ENCODE results near the gene BPIFA3.
"Not testable (repeated sequence)": the region's sequence is repeated elsewhere in the genome, so short reads cannot be mapped to it uniquely, and the experiment has no call there.

The BPIFA3 gene

GRCh38 chr20:33217052-33217451 lies at the start of gene BPIFA3:
TSS of gene BPIFA3 (plus strand) at chr20:33217352. CDS start at chr20:33217537, 185 bp downstream.
- Histone ChIP-seq H3K9me3 (ENCODE audit: control insufficient read depth, insufficient read depth, low read length) (no peaks in the 10 kb centered on the region), H3K9ac (ENCODE audit: low read depth, low read length) (no peak within 1 kb of the TSS), H3K27me3 (ENCODE audit: control insufficient read depth, insufficient read depth, low read length) (no peaks in the 10 kb centered on the region), H3K36me3 (ENCODE audit: control insufficient read depth, insufficient read depth, low read length) (no peaks in the 10 kb centered on the region), H3K4me1 (ENCODE audit: control insufficient read depth, insufficient read depth, low read length) (no peaks in the 10 kb centered on the region), H3K4me3 (ENCODE audit: low read depth, low read length) (no peak within 1 kb of the TSS)

- H3K4me1 ChIP-seq (ENCODE audit: control insufficient read depth, insufficient read depth, low read length) = no peaks in the 10 kb centered on the region
- no peak within 1 kb of the TSS for H3K9ac ChIP-seq (ENCODE audit: low read depth, low read length)
- H3K4me3 ChIP-seq (ENCODE audit: low read depth, low read length) = no peak within 1 kb of the TSS
- H3K27me3 ChIP-seq (ENCODE audit: control insufficient read depth, insufficient read depth, low read length) = no peaks in the 10 kb centered on the region
- no peaks in the 10 kb centered on the region for H3K9me3 ChIP-seq (ENCODE audit: control insufficient read depth, insufficient read depth, low read length)
- no peaks in the 10 kb centered on the region for H3K36me3 ChIP-seq (ENCODE audit: control insufficient read depth, insufficient read depth, low read length)
These were observed 49.3 kb upstream of the BPIFA3 start, which contains the start of gene BPIFA2 for GRCh38 chr20:33167859-33168258. TSS of gene BPIFA2 (plus strand) at chr20:33168159. CDS start at chr20:33169146, 987 bp downstream.

- Histone ChIP-seq H3K4me1 (ENCODE audit: control insufficient read depth, insufficient read depth, low read length) (no peaks in the 10 kb centered on the region), H3K4me3 (ENCODE audit: low read depth, low read length) (no peak overlapping the region), H3K36me3 (ENCODE audit: control insufficient read depth, insufficient read depth, low read length) (no peaks in the 10 kb centered on the region), H3K9ac (ENCODE audit: low read depth, low read length) (no peak overlapping the region), H3K27me3 (ENCODE audit: control insufficient read depth, insufficient read depth, low read length) (no peaks in the 10 kb centered on the region), H3K9me3 (ENCODE audit: control insufficient read depth, insufficient read depth, low read length) (no peaks in the 10 kb centered on the region)
These were observed 47.9 kb upstream of the BPIFA3 start for GRCh38 chr20:33169176-33169794.

GRCh38 chr20:33172781-33173180 lies 44.4 kb upstream of the BPIFA3 start:
- no peaks in the 10 kb centered on the region for H3K9me3 ChIP-seq (ENCODE audit: control insufficient read depth, insufficient read depth, low read length)
- H3K27me3 ChIP-seq (ENCODE audit: control insufficient read depth, insufficient read depth, low read length) = no peaks in the 10 kb centered on the region
- no peak overlapping the region for H3K4me3 ChIP-seq (ENCODE audit: low read depth, low read length)
- no peaks in the 10 kb centered on the region for H3K4me1 ChIP-seq (ENCODE audit: control insufficient read depth, insufficient read depth, low read length)
- no peak overlapping the region for H3K9ac ChIP-seq (ENCODE audit: low read depth, low read length)
- no peaks in the 10 kb centered on the region for H3K36me3 ChIP-seq (ENCODE audit: control insufficient read depth, insufficient read depth, low read length)

GRCh38 chr20:33175123-33175522 lies 42.0 kb upstream of the BPIFA3 start:
- H3K36me3 ChIP-seq (ENCODE audit: control insufficient read depth, insufficient read depth, low read length) = no peaks in the 10 kb centered on the region
- H3K4me3 ChIP-seq (ENCODE audit: low read depth, low read length) = no peak overlapping the region
- no peak overlapping the region for H3K9ac ChIP-seq (ENCODE audit: low read depth, low read length)
- H3K27me3 ChIP-seq (ENCODE audit: control insufficient read depth, insufficient read depth, low read length) = no peaks in the 10 kb centered on the region
- no peaks in the 10 kb centered on the region for H3K9me3 ChIP-seq (ENCODE audit: control insufficient read depth, insufficient read depth, low read length)
- H3K4me1 ChIP-seq (ENCODE audit: control insufficient read depth, insufficient read depth, low read length) = peaks cover 7% of the 10 kb centered on the region

GRCh38 chr20:33176101-33176500 lies 41.1 kb upstream of the BPIFA3 start:
- Histone ChIP-seq H3K4me3 (ENCODE audit: low read depth, low read length) (no peak overlapping the region), H3K9me3 (ENCODE audit: control insufficient read depth, insufficient read depth, low read length) (no peaks in the 10 kb centered on the region)

GRCh38 chr20:33177866-33178265 lies 39.3 kb upstream of the BPIFA3 start:
- Histone ChIP-seq H3K9me3 (ENCODE audit: control insufficient read depth, insufficient read depth, low read length) (no peaks in the 10 kb centered on the region), H3K36me3 (ENCODE audit: control insufficient read depth, insufficient read depth, low read length) (no peaks in the 10 kb centered on the region), H3K9ac (ENCODE audit: low read depth, low read length) (no peak overlapping the region), H3K4me3 (ENCODE audit: low read depth, low read length) (no peak overlapping the region), H3K4me1 (ENCODE audit: control insufficient read depth, insufficient read depth, low read length) (peaks cover 7% of the 10 kb centered on the region), H3K27me3 (ENCODE audit: control insufficient read depth, insufficient read depth, low read length) (no peaks in the 10 kb centered on the region)

More at GRCh38 chr20:33176101-33176500, 41.1 kb upstream of the BPIFA3 start:
- Histone ChIP-seq H3K4me1 (ENCODE audit: control insufficient read depth, insufficient read depth, low read length) (peaks cover 7% of the 10 kb centered on the region), H3K27me3 (ENCODE audit: control insufficient read depth, insufficient read depth, low read length) (no peaks in the 10 kb centered on the region), H3K36me3 (ENCODE audit: control insufficient read depth, insufficient read depth, low read length) (no peaks in the 10 kb centered on the region), H3K9ac (ENCODE audit: low read depth, low read length) (no peak overlapping the region)

GRCh38 chr20:33178726-33179125 lies 38.4 kb upstream of the BPIFA3 start:
- H3K9ac ChIP-seq (ENCODE audit: low read depth, low read length) = no peak overlapping the region
- H3K27me3 ChIP-seq (ENCODE audit: control insufficient read depth, insufficient read depth, low read length) = no peaks in the 10 kb centered on the region
- no peak overlapping the region for H3K4me3 ChIP-seq (ENCODE audit: low read depth, low read length)
- no peaks in the 10 kb centered on the region for H3K9me3 ChIP-seq (ENCODE audit: control insufficient read depth, insufficient read depth, low read length)
- peaks cover 7% of the 10 kb centered on the region for H3K4me1 ChIP-seq (ENCODE audit: control insufficient read depth, insufficient read depth, low read length)
- no peaks in the 10 kb centered on the region for H3K36me3 ChIP-seq (ENCODE audit: control insufficient read depth, insufficient read depth, low read length)

- peaks cover 7% of the 10 kb centered on the region for H3K4me1 ChIP-seq (ENCODE audit: control insufficient read depth, insufficient read depth, low read length)
- H3K36me3 ChIP-seq (ENCODE audit: control insufficient read depth, insufficient read depth, low read length) = no peaks in the 10 kb centered on the region
- no peaks in the 10 kb centered on the region for H3K9me3 ChIP-seq (ENCODE audit: control insufficient read depth, insufficient read depth, low read length)
- H3K27me3 ChIP-seq (ENCODE audit: control insufficient read depth, insufficient read depth, low read length) = no peaks in the 10 kb centered on the region
- no peak overlapping the region for H3K9ac ChIP-seq (ENCODE audit: low read depth, low read length)
- H3K4me3 ChIP-seq (ENCODE audit: low read depth, low read length) = no peak overlapping the region
These were observed 37.0 kb upstream of the BPIFA3 start for GRCh38 chr20:33180169-33180568.

GRCh38 chr20:33181482-33182093 lies 35.6 kb upstream of the BPIFA3 start:
- H3K4me1 ChIP-seq (ENCODE audit: control insufficient read depth, insufficient read depth, low read length) = peaks cover 7% of the 10 kb centered on the region
- no peaks in the 10 kb centered on the region for H3K27me3 ChIP-seq (ENCODE audit: control insufficient read depth, insufficient read depth, low read length)
- no peak overlapping the region for H3K9ac ChIP-seq (ENCODE audit: low read depth, low read length)
- no peaks in the 10 kb centered on the region for H3K9me3 ChIP-seq (ENCODE audit: control insufficient read depth, insufficient read depth, low read length)
- no peaks in the 10 kb centered on the region for H3K36me3 ChIP-seq (ENCODE audit: control insufficient read depth, insufficient read depth, low read length)
- no peak overlapping the region for H3K4me3 ChIP-seq (ENCODE audit: low read depth, low read length)

GRCh38 chr20:33183312-33183711 lies 33.8 kb upstream of the BPIFA3 start:
- Histone ChIP-seq H3K4me3 (ENCODE audit: low read depth, low read length) (no peak overlapping the region), H3K4me1 (ENCODE audit: control insufficient read depth, insufficient read depth, low read length) (peaks cover 3% of the 10 kb centered on the region)

GRCh38 chr20:33185031-33185590 lies 32.0 kb upstream of the BPIFA3 start:
- not testable (repeated sequence) for H3K9me3 ChIP-seq (ENCODE audit: control insufficient read depth, insufficient read depth, low read length); H3K9ac ChIP-seq (ENCODE audit: low read depth, low read length); H3K4me3 ChIP-seq (ENCODE audit: low read depth, low read length); H3K4me1 ChIP-seq (ENCODE audit: control insufficient read depth, insufficient read depth, low read length); H3K36me3 ChIP-seq (ENCODE audit: control insufficient read depth, insufficient read depth, low read length); H3K27me3 ChIP-seq (ENCODE audit: control insufficient read depth, insufficient read depth, low read length)

More at GRCh38 chr20:33183312-33183711, 33.8 kb upstream of the BPIFA3 start:
- H3K36me3 ChIP-seq (ENCODE audit: control insufficient read depth, insufficient read depth, low read length) = no peaks in the 10 kb centered on the region
- H3K9me3 ChIP-seq (ENCODE audit: control insufficient read depth, insufficient read depth, low read length) = no peaks in the 10 kb centered on the region
- H3K9ac ChIP-seq (ENCODE audit: low read depth, low read length) = no peak overlapping the region
- H3K27me3 ChIP-seq (ENCODE audit: control insufficient read depth, insufficient read depth, low read length) = no peaks in the 10 kb centered on the region
